C4-2B (cell line): ENCODE results near the gene LRRC2.

Experiments
- CTCF ChIP-seq: fragments of 450-650 bp; conservative IDR thresholded peaks from 2 replicates; pipeline ENCODE4 v1.5.1; 2017; ENCODE audit warnings: mild to moderate bottlenecking
- ZFX ChIP-seq: fragments of 450-650 bp; IDR thresholded peaks from 2 replicates; pipeline ENCODE4 v1.6.1; 2017

DNA sequence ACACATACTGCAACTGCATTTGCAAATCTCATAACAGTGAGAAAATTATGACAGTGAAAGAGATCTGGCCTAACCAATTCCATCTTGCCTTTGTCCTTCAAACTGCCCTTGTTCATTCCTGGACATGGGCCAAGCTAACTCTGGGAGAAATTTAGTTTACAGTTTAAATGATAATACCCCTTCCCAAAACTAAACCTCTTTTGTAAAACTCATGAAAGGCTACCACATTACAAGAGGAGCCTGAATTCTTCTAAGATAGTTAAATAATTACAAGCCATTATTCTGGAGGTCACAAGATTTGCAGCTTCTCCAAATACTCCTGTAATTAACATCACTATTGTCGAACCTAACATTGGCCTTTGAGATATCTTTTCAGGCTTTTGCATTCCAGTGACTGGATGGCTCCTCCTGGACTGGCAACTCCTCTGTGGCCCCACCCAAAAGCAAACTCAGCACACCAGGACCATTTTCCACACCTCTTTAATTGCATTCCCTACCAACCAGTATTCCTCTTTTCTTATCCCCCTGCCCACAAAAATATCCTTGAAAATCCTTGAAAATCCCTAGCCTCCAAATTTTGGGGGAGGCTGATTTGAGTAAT lies 37.4 kb upstream of the LRRC2 start:
- TF ChIP-seq CTCF = no peak
- TF ChIP-seq ZFX = no peak
